ENCODE measurements around the gene MDK. TPM values are rescaled to one million over a fixed set of nuclear protein-coding genes. Genes with fewer than 3 reads are reported as not detected.

The MDK gene
- total RNA-seq, 1 donor = 27.5 TPM

DNA sequence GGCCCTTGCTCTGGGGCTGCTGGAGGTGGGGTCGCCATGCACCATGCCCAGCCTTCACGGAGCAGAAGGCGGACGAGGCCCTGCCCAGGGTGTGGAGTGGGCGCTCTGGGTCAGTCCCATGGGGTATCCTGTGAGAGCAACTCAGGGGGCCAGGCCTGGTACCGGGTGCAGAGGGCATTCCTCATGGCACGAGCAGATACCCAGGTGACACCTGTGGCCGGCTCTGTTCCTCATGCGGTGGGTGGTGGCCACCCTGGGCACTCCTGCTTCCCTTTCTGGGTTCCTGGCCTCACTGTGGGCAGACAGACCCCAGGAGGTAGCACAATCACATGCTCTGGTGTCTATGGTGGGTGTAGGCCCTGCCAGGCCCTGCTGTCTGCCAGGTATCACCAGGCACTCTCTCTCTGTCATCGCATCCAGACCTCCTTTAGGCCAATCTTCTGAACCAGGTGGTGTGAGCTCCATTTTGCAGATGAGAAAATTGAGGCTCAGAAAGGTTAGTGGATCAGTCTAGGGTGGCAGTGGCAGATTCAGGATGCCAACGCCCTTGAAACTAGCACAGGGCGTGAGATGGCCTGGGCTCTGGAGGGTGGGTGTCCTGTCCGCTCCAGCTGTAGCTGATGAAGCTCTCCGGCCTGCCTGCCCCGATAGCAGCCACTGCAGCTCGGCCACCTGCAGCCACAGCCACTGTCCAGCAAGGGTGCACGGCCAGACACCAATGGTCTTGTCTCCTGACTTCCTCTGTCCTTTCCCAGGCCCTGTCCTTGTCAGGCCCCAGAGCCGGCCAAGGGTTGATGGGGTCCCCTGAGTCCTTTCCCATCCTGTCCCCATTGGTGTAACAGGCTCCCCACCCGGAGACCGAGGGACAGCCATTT is 19.1 kb upstream of the MDK start:
- Histone ChIP-seq H3K4me1 (ENCODE audit: insufficient read depth, low read length) (peaks cover 33% of the 10 kb centered on the region), H3K27me3 (ENCODE audit: insufficient read depth, low read length) (no peaks in the 10 kb centered on the region), H3K9me3 (ENCODE audit: low read depth, low read length) (no peaks in the 10 kb centered on the region), H2AFZ (ENCODE audit: low read length) (peak overlapping the region; percentile 38), H3K27ac (ENCODE audit: low read depth, low read length) (peak overlapping the region; percentile 88), H3K4me3 (ENCODE audit: insufficient read depth, low read length) (no peak overlapping the region), H3K36me3 (ENCODE audit: insufficient read depth, low read length) (no peaks in the 10 kb centered on the region), H3K4me2 (ENCODE audit: insufficient read depth, low read length) (peak overlapping the region; percentile 61), H3K79me2 (ENCODE audit: insufficient read depth, low read length) (peaks cover 45% of the 10 kb centered on the region), H4K20me1 (ENCODE audit: insufficient read depth, low read length) (peaks cover 12% of the 10 kb centered on the region)
- DNase-seq (ENCODE audit: insufficient read length, low spot score, missing footprints) = no peak
- TF ChIP-seq, protein P1, sequence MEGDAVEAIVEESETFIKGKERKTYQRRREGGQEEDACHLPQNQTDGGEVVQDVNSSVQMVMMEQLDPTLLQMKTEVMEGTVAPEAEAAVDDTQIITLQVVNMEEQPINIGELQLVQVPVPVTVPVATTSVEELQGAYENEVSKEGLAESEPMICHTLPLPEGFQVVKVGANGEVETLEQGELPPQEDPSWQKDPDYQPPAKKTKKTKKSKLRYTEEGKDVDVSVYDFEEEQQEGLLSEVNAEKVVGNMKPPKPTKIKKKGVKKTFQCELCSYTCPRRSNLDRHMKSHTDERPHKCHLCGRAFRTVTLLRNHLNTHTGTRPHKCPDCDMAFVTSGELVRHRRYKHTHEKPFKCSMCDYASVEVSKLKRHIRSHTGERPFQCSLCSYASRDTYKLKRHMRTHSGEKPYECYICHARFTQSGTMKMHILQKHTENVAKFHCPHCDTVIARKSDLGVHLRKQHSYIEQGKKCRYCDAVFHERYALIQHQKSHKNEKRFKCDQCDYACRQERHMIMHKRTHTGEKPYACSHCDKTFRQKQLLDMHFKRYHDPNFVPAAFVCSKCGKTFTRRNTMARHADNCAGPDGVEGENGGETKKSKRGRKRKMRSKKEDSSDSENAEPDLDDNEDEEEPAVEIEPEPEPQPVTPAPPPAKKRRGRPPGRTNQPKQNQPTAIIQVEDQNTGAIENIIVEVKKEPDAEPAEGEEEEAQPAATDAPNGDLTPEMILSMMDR (IDR thresholded peaks at IDR 0.05; ENCODE audit: extremely low read depth, low read depth, low read length) = no peak

DNA sequence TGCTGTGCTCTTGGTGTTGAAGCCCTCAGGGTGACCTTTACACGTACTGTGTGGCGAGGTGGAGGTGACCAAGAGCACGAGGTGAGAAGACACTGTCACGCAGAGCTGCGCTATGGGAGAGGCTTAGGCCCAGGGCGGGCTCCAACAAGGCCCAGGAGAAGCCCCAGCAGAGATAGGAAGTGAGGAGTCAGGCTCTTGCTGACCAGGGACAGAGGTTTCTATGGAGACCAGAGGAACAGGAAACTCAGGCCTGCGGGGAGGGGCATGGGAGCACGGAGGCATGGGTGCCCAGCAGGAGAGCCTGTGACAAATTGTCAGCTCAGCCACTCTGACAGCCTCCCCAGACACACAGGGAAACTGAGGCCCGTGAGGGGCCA is 18.4 kb upstream of the MDK start:
- peak overlapping the region; percentile 88 for H3K27ac ChIP-seq (ENCODE audit: low read depth, low read length)
- no peaks in the 10 kb centered on the region for H3K9me3 ChIP-seq (ENCODE audit: low read depth, low read length)
- peak; percentile 98 for DNase-seq (ENCODE audit: insufficient read length, low spot score, missing footprints)
- H4K20me1 ChIP-seq (ENCODE audit: insufficient read depth, low read length) = peaks cover 15% of the 10 kb centered on the region
- no peaks in the 10 kb centered on the region for H3K27me3 ChIP-seq (ENCODE audit: insufficient read depth, low read length)
- TF ChIP-seq, protein P1 (IDR thresholded peaks at IDR 0.05; ENCODE audit: extremely low read depth, low read depth, low read length) = no peak
- H2AFZ ChIP-seq (ENCODE audit: low read length) = peak overlapping the region; percentile 38
- peaks cover 2% of the 10 kb centered on the region for H3K36me3 ChIP-seq (ENCODE audit: insufficient read depth, low read length)
- H3K4me1 ChIP-seq (ENCODE audit: insufficient read depth, low read length) = peaks cover 33% of the 10 kb centered on the region
- H3K79me2 ChIP-seq (ENCODE audit: insufficient read depth, low read length) = peaks cover 39% of the 10 kb centered on the region
- H3K4me3 ChIP-seq (ENCODE audit: insufficient read depth, low read length) = no peak overlapping the region
- peak overlapping the region; percentile 34 for H3K4me2 ChIP-seq (ENCODE audit: insufficient read depth, low read length)

DNA sequence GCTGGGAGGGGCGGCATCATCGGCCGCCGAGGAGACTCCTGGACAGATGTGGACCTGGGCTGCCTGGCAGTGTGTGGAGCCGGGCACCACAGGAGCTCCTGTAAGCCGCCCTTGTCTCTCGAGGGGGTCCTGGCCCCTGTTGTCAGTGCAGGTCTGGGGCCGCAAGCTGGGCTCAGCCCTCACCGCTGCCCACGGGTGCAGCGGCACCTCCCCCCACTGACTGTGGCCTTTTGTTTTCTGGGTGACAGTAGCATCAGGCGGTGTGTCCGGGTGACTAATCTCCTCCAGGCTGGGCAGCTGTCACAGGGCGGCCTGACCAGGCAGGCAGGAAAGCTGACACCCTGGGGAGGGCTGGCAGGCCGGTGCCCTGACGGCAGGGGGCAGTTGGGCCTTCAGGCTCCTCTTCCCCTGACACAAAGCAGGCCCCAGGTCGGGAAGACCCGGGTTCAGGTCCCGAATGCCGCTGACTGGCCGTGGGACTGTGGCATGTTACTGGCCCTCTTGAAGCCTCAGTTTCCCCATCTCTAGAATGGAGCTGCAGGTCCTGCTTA is 17.9 kb upstream of the MDK start:
- peak overlapping the region; percentile 88 for H3K27ac ChIP-seq (ENCODE audit: low read depth, low read length)
- peaks cover 7% of the 10 kb centered on the region for H3K36me3 ChIP-seq (ENCODE audit: insufficient read depth, low read length)
- H3K4me2 ChIP-seq (ENCODE audit: insufficient read depth, low read length) = peak overlapping the region; percentile 34
- TF ChIP-seq, protein P1 (IDR thresholded peaks at IDR 0.05; ENCODE audit: extremely low read depth, low read depth, low read length) = peak; percentile 14
- H3K27me3 ChIP-seq (ENCODE audit: insufficient read depth, low read length) = no peaks in the 10 kb centered on the region
- peaks cover 21% of the 10 kb centered on the region for H4K20me1 ChIP-seq (ENCODE audit: insufficient read depth, low read length)
- no peaks in the 10 kb centered on the region for H3K9me3 ChIP-seq (ENCODE audit: low read depth, low read length)
- peak; percentile 95 for DNase-seq (ENCODE audit: insufficient read length, low spot score, missing footprints)
- H3K4me3 ChIP-seq (ENCODE audit: insufficient read depth, low read length) = no peak overlapping the region
- H3K4me1 ChIP-seq (ENCODE audit: insufficient read depth, low read length) = peaks cover 33% of the 10 kb centered on the region
- H2AFZ ChIP-seq (ENCODE audit: low read length) = no peak overlapping the region
- peaks cover 41% of the 10 kb centered on the region for H3K79me2 ChIP-seq (ENCODE audit: insufficient read depth, low read length)

DNA sequence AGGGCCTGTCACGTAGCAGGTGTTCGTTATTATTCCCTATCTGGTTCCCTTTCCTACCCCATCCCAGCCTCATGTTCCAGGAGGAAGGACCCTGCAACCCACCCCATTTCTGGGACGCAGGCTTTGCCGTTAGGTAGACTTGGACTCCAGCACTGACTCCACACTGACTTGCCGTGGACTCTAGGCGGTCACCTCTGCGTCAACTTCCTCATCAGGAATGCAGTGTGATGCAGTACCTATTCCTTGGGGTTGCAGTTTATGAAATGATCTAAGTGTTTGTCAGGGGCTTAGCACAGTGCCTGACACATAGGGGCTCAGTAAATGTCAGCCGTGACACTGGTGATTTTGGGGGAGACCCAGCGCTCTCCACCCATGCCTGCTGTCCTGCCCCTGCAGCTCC is 17.4 kb upstream of the MDK start:
- H3K27me3 ChIP-seq (ENCODE audit: insufficient read depth, low read length) = no peaks in the 10 kb centered on the region
- H4K20me1 ChIP-seq (ENCODE audit: insufficient read depth, low read length) = peaks cover 22% of the 10 kb centered on the region
- peaks cover 33% of the 10 kb centered on the region for H3K4me1 ChIP-seq (ENCODE audit: insufficient read depth, low read length)
- TF ChIP-seq, protein P1 (IDR thresholded peaks at IDR 0.05; ENCODE audit: extremely low read depth, low read depth, low read length) = no peak
- H3K4me2 ChIP-seq (ENCODE audit: insufficient read depth, low read length) = no peak overlapping the region
- H3K79me2 ChIP-seq (ENCODE audit: insufficient read depth, low read length) = peaks cover 41% of the 10 kb centered on the region
- no peak for DNase-seq (ENCODE audit: insufficient read length, low spot score, missing footprints)
- H2AFZ ChIP-seq (ENCODE audit: low read length) = no peak overlapping the region
- peaks cover 10% of the 10 kb centered on the region for H3K36me3 ChIP-seq (ENCODE audit: insufficient read depth, low read length)
- H3K27ac ChIP-seq (ENCODE audit: low read depth, low read length) = peak overlapping the region; percentile 88
- no peaks in the 10 kb centered on the region for H3K9me3 ChIP-seq (ENCODE audit: low read depth, low read length)
- no peak overlapping the region for H3K4me3 ChIP-seq (ENCODE audit: insufficient read depth, low read length)
